GM18519 (cell line): Measurements from ENCODE around the gene ZNF554.
A peak's percentile ranks its signal among the peaks of the same experiment; 100 is the strongest.

Source experiments
- ATAC-seq: cut with Tn5 transposase; IDR thresholded peaks from one replicate; pipeline ENCODE4 v1.9.1; 2021; ENCODE audit warnings: mild to moderate bottlenecking, moderate library complexity; ENCODE audit not compliant: unreplicated experiment, low FRiP score

Gene ZNF554

DNA sequence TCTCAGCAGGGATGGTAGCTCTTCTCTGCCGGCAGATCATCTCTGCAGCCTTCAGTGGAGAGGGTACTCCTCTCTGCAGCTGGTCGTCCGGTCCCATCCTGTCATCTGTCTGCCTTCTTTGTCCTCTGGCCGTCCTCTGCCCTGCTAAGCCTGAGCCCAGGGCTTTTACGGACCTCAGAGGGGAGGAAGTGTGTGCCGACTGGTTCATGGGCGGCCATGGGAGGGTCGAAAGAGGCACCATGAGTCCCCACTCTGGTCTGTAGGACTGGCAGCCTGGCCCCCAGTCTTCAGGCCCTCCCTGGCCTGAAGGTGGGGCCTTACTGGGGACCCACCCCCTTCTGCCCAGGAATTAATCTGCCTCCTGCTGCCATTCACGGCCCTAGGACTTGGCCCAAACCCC is 4.0 kb downstream of the ZNF554 start:
- no peak for ATAC-seq

DNA sequence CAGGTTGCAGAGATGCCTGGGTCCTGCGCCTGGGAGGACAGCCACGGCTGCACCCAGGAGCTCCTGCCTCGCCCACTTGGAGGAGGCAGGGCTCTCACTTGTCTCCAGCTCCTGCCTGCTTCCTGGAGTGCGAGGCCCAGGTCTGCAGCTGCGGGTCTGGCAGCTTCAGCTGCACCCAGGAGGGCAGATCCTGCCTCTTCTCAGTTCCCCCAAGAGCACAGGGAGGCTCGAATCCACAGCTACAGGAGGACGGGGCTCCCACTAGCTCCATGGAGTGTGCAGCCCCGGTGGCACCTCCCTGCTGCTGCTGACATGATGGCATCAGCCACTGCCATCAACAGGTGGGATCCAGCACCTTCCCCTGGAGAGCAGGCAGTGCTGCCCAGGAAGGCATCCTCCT is 4.5 kb downstream of the ZNF554 start:
- no peak for ATAC-seq

GRCh38 chr19:2827022-2827421 is 7.4 kb downstream of the ZNF554 start:
- no peak for ATAC-seq

DNA sequence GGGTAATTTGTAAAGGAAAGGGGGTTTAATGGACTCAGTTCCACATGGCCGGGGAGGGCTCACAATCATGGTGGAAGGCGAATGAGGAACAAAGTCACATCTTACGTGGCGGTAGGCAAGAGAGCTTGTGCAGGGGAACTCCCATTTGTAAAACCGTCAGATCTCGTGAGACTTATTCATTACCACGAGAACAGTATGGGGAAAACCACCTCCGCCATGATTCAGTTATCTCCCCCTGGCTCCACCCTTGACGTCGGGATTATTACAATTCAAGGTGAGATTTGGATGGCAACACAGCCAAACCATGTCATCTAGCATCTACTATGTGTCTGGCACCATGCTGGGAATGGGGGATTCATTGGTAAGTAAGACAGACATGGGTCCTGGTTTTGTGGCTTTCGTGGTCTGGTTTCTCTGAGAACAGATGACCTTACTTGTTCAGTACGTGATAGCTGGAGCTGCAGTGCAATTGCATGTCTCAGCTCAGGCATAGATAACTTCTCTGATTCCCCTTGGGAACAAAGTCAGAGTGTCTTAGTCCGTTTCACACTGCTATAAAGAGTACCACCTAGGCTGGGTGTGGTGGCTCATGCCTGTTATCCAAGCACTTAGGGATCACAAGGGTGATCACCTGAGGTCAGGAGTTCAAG is 8.3 kb downstream of the ZNF554 start:
- ATAC-seq = no peak

GRCh38 chr19:2834294-2834871 is 14.7 kb downstream of the ZNF554 start:
- ATAC-seq = no peak

GRCh38 chr19:2837430-2837829 is 17.8 kb downstream of the ZNF554 start:
- no peak for ATAC-seq

- peak; percentile 78 for ATAC-seq
Observed at GRCh38 chr19:2840794-2841791, 21.4 kb downstream of the ZNF554 start, which contains the start of gene ZNF555. Gene ZNF555 (plus strand): TSS chr19:2841475. CDS start chr19:2841573, 98 bp downstream.

GRCh38 chr19:2841855-2842574 is 22.3 kb downstream of the ZNF554 start:
- ATAC-seq = peak; percentile 20

GRCh38 chr19:2845107-2845506 is 25.4 kb downstream of the ZNF554 start:
- ATAC-seq = no peak

GRCh38 chr19:2846180-2846894 is 26.7 kb downstream of the ZNF554 start:
- no peak for ATAC-seq

- ATAC-seq = no peak
Observed at GRCh38 chr19:2847507-2847906, 27.8 kb downstream of the ZNF554 start.

DNA sequence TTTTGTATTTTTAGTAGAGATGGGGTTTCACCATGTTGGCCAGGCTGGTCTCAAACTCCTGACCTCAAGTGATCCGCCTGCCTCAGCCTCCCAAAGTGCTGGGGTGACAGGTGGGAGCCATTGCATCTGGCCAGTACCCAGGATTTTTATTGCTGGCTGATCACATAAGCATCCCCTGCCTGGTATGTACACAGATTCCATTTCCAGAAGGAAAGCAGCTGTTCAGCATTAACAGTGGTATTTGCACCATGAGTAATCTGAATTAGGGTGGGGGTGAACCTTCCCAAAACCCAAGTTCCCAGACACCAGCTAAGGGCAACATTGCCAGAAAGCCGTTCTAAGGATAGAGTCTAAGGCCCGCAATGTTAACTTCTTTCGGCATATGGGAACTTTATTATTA is 28.9 kb downstream of the ZNF554 start:
- ATAC-seq = no peak

GRCh38 chr19:2850256-2850925 is 30.7 kb downstream of the ZNF554 start:
- ATAC-seq = no peak

DNA sequence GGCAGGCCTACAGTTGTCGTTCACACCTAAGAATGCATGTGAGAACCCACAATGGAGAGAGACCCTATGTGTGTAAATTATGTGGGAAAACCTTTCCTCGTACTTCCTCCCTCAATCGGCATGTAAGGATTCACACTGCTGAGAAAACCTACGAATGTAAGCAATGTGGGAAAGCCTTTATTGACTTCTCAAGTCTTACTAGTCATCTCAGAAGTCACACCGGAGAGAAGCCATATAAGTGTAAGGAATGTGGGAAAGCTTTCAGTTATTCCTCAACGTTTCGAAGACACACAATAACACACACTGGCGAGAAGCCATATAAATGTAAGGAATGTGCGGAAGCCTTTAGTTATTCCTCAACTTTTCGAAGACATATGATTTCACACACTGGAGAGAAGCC is 32.9 kb downstream of the ZNF554 start:
- no peak for ATAC-seq

GRCh38 chr19:2853015-2853606 is 33.4 kb downstream of the ZNF554 start:
- no peak for ATAC-seq

- no peak for ATAC-seq
Observed at GRCh38 chr19:2854849-2855248, 35.2 kb downstream of the ZNF554 start.

- no peak for ATAC-seq
Observed at GRCh38 chr19:2856457-2857050, 36.9 kb downstream of the ZNF554 start.

- no peak for ATAC-seq
Observed at GRCh38 chr19:2858864-2859263, 39.2 kb downstream of the ZNF554 start.

- no peak for ATAC-seq
Observed at GRCh38 chr19:2863816-2864215, 44.1 kb downstream of the ZNF554 start.
